ENCODE data around the gene SPRYD4. TPM values are rescaled to one million over a fixed set of nuclear protein-coding genes. Genes with fewer than 3 reads are reported as not detected.

Gene SPRYD4
- total RNA-seq (2012; rRNA removed) (1.4 and 1.8 TPM in 2 replicates), polyA plus RNA-seq (2012; rRNA removed) (1.7 TPM in 2 replicates), Bru-seq, nascent RNA (percentile 73 among the genes with signal in this experiment), BruChase-seq, experiment 1, labeled RNA remaining after a 6-hour chase (percentile 82 among the genes with signal in this experiment), BruChase-seq, experiment 2, labeled RNA remaining after a 2-hour chase (percentile 79 among the genes with signal in this experiment)
- polyA plus RNA-seq (2012; cell fraction: cytosol; rRNA removed): 1.2 and 1.4 TPM in 2 replicates
- polyA plus RNA-seq (2012; cell fraction: nucleus; rRNA removed; ENCODE audit: low replicate concordance): 2.0 and 4.2 TPM in 2 replicates
- long read RNA-seq, full-length matches to known transcripts: 11 of 12 reads
- long read RNA-seq, partial matches to known transcripts: 0 of 12 reads
- long read RNA-seq, other reads (novel, unspliced or antisense): 1 of 12 reads

GRCh38 chr12:56468216-56469006, at the start of gene SPRYD4:
Gene SPRYD4 (plus strand): TSS chr12:56468578. CDS start chr12:56468592, 14 bp downstream.
- POLR2A ChIA-PET (ENCODE audit: unreplicated experiment): no interaction called here
- peak; percentile 93 for ATAC-seq (ENCODE audit: low read depth)
- intact Hi-C loops (cut with micrococcal nuclease): no loop called here

More at GRCh38 chr12:56468216-56469006, at the start of gene SPRYD4:
- peak within 1 kb of the TSS; percentile 91 for H2AK9ac ChIP-seq (replicated peaks; ENCODE audit: low read depth, low read length, poor library complexity)
- peak within 1 kb of the TSS; percentile 77 for H3K18ac ChIP-seq (ENCODE audit: low read depth, low read length)
- peak within 1 kb of the TSS; percentile 87 for H2AFZ ChIP-seq (replicated peaks; ENCODE audit: low read length, poor library complexity)
- peak within 1 kb of the TSS; percentile 80 for H4K91ac ChIP-seq (ENCODE audit: insufficient read depth, low read depth, low read length)
- H2BK120ac ChIP-seq (ENCODE audit: low read depth, low read length): peak within 1 kb of the TSS; percentile 18
- 0% methylated on average over 29 of the region's 43 CpGs; no CpG with 5 or more reads in 1 of the 2 experiments for WGBS, 2 experiments (ENCODE audit: extremely low coverage in 2 of 2, insufficient read length in 1 of 2)
- peak within 1 kb of the TSS; percentile 33 for H2AK5ac ChIP-seq (ENCODE audit: low read depth, low read length)
- H4K20me1 ChIP-seq (ENCODE audit: insufficient read depth, low read length): no peaks in the 10 kb centered on the region
- DNase-seq: peak; percentile 90
- H3K9me3 ChIP-seq (ENCODE audit: control insufficient read depth, insufficient read depth, low read length): no peaks in the 10 kb centered on the region
- peak within 1 kb of the TSS; percentile 77 for H2BK5ac ChIP-seq (ENCODE audit: low read depth, low read length, poor library complexity, severe bottlenecking)
- TF ChIP-seq, protein P1, sequence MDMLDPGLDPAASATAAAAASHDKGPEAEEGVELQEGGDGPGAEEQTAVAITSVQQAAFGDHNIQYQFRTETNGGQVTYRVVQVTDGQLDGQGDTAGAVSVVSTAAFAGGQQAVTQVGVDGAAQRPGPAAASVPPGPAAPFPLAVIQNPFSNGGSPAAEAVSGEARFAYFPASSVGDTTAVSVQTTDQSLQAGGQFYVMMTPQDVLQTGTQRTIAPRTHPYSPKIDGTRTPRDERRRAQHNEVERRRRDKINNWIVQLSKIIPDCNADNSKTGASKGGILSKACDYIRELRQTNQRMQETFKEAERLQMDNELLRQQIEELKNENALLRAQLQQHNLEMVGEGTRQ (IDR thresholded peaks at IDR 0.05; ENCODE audit: low read depth, low read length): peak; percentile 97
- TF ChIP-seq MXI1 (IDR thresholded peaks at IDR 0.05; ENCODE audit: borderline replicate concordance, low read depth, low read length) (peak; percentile 99), ELK1 (IDR thresholded peaks at IDR 0.05; ENCODE audit: borderline replicate concordance, low read depth, low read length) (no peak), FOS (IDR thresholded peaks at IDR 0.05; ENCODE audit: low read depth, low read length) (no peak), MAFK (IDR thresholded peaks at IDR 0.05; ENCODE audit: low read depth, low read length) (0 out of 2 replicates have a peak, but pooled peaks have one; percentile 0), MAZ (IDR thresholded peaks at IDR 0.05; ENCODE audit: borderline replicate concordance, low read depth, low read length) (peak; percentile 93), BHLHE40 (IDR thresholded peaks at IDR 0.05; ENCODE audit: low read depth, low read length) (peak; percentile 58), CEBPB (IDR thresholded peaks at IDR 0.05; ENCODE audit: low read depth, low read length) (no peak), POLR2A (IDR thresholded peaks at IDR 0.05; ENCODE audit: low read depth, low read length) (peak; percentile 85), NFE2L2 (IDR thresholded peaks at IDR 0.05; ENCODE audit: low read depth, low read length) (no peak), RCOR1 (IDR thresholded peaks at IDR 0.05; ENCODE audit: insufficient replicate concordance, low read length) (no peak)
- TF ChIP-seq, protein P2, sequence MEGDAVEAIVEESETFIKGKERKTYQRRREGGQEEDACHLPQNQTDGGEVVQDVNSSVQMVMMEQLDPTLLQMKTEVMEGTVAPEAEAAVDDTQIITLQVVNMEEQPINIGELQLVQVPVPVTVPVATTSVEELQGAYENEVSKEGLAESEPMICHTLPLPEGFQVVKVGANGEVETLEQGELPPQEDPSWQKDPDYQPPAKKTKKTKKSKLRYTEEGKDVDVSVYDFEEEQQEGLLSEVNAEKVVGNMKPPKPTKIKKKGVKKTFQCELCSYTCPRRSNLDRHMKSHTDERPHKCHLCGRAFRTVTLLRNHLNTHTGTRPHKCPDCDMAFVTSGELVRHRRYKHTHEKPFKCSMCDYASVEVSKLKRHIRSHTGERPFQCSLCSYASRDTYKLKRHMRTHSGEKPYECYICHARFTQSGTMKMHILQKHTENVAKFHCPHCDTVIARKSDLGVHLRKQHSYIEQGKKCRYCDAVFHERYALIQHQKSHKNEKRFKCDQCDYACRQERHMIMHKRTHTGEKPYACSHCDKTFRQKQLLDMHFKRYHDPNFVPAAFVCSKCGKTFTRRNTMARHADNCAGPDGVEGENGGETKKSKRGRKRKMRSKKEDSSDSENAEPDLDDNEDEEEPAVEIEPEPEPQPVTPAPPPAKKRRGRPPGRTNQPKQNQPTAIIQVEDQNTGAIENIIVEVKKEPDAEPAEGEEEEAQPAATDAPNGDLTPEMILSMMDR (conservative IDR thresholded peaks at IDR 0.05; ENCODE audit: low read depth, low read length): peak; percentile 36
- BruUV-seq (replicated peaks): no TSS peak
- H2BK15ac ChIP-seq (ENCODE audit: low read depth, low read length): no peak within 1 kb of the TSS
- peak within 1 kb of the TSS; percentile 64 for H3K27ac ChIP-seq (ENCODE audit: insufficient read depth, low read length)
- peak within 1 kb of the TSS; percentile 86 for H3K9ac ChIP-seq (ENCODE audit: low read depth, low read length)
- dilution Hi-C loops (cut with HindIII; ENCODE audit: low sequenced_read_pairs, unreplicated experiment) (no loop called here), in situ Hi-C loops (cut with MboI; ENCODE audit: low sequenced_read_pairs) (loop anchor here (10.0 kb wide), 1 partner anchor 114 kb away; no protein-coding TSS in a partner anchor)
- peak within 1 kb of the TSS; percentile 88 for H3K56ac ChIP-seq (ENCODE audit: extremely low read depth, insufficient read depth, low read length)
- peak within 1 kb of the TSS; percentile 81 for H4K5ac ChIP-seq (ENCODE audit: low read depth, low read length)
- H3K14ac ChIP-seq (replicated peaks; ENCODE audit: low read depth, low read length): peak within 1 kb of the TSS; percentile 86
- H3K4ac ChIP-seq (ENCODE audit: low read depth, low read length): peak within 1 kb of the TSS; percentile 85
- CTCF ChIA-PET: no interaction called here
- H3K23ac ChIP-seq (ENCODE audit: low read depth, low read length): peak within 1 kb of the TSS; percentile 86
- peaks cover 4% of the 10 kb centered on the region for H3K4me1 ChIP-seq (ENCODE audit: control insufficient read depth, insufficient read depth, low read length)
- peak within 1 kb of the TSS; percentile 82 to 97 for H4K8ac ChIP-seq (ENCODE audit: low read depth in 2 of 2, low read length in 2 of 2)
- H3K4me3 ChIP-seq (ENCODE audit: insufficient read depth, low read depth, low read length): peak within 1 kb of the TSS; percentile 84
- peaks cover 31 to 42% of the 10 kb centered on the region in 2 experiments for H3K79me1 ChIP-seq (ENCODE audit: low read depth in 1 of 2, low read length in 2 of 2)
- H3K36me3 ChIP-seq (ENCODE audit: control insufficient read depth, insufficient read depth, low read length): peaks cover 5% of the 10 kb centered on the region
- H3K4me2 ChIP-seq (ENCODE audit: low read depth, low read length): peak within 1 kb of the TSS; percentile 84
- no peaks in the 10 kb centered on the region for H3K27me3 ChIP-seq (ENCODE audit: control insufficient read depth, insufficient read depth, low read length)
- no peak within 1 kb of the TSS for H2BK20ac ChIP-seq (ENCODE audit: low read depth, low read length)
- H3K9me1 ChIP-seq (ENCODE audit: insufficient read depth, low read length): peaks cover 15% of the 10 kb centered on the region; the same call in 1 of the 2 replicates
